RWPE1 (cell line): ENCODE results near the gene UAP1L1.

ENCODE experiments used
- CTCF ChIA-PET: fragments of 350-600 bp; sonication (Branson Sonifier 250); formaldehyde crosslinking; extraction: SDS; loops from one replicate; lab custom pipeline; 2021; lab: Yijun Ruan, JAX
- POLR2A ChIA-PET: fragments of 400-600 bp; formaldehyde crosslinking; extraction: SDS; loops from one replicate; lab custom pipeline; 2020; ENCODE audit warnings: antibody characterized with exemption; ENCODE audit not compliant: low non-redundant PET; lab: Yijun Ruan, JAX
- DNase-seq: peaks from one replicate; pipeline ENCODE4 v3.0.0; 2012; ENCODE audit warnings: low spot score
- H3K27ac ChIP-seq: fragments of 450-650 bp; 2 replicates; pipeline ENCODE4 v1.5.1; 2017
- CTCF ChIP-seq: fragments of 450-650 bp; conservative IDR thresholded peaks from 2 replicates; pipeline ENCODE4 v1.5.1; 2017; ENCODE audit warnings: low read depth, mild to moderate bottlenecking

Gene UAP1L1

DNA sequence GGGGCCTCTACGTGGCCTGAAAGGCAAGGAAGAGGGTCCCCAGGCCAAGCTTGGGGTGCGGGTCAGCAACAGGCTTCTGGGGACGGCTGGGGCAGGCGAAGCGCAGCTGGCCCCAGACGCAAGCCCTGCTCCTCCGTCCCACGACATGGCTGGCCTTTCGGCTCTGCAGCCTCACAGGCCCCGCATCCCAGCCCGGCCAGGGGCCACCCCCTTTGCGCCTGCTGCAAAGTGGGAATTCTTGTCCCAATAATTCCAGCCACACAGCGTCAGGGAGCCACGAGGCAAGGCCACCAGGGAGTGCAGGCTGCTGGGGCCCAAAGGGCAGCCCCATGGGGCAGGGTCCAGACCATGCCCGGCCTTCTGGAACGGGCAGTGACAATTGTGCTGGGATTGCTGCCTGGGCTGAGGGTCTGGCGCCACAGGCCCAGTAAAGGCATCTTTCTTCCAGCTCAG is 22.4 kb upstream of the UAP1L1 start:
- POLR2A ChIA-PET: no interaction called here
- CTCF ChIA-PET: interaction anchor here (0.7 to 4.9 kb wide), 5 partner anchors 8 to 19 kb away, joined by 3 to 54 read pairs (median 8); partner anchors contain the start of genes NPDC1 and SAPCD2
- H3K27ac ChIP-seq: peak overlapping the region; percentile 89
- DNase-seq: no peak
- TF ChIP-seq CTCF: no peak

DNA sequence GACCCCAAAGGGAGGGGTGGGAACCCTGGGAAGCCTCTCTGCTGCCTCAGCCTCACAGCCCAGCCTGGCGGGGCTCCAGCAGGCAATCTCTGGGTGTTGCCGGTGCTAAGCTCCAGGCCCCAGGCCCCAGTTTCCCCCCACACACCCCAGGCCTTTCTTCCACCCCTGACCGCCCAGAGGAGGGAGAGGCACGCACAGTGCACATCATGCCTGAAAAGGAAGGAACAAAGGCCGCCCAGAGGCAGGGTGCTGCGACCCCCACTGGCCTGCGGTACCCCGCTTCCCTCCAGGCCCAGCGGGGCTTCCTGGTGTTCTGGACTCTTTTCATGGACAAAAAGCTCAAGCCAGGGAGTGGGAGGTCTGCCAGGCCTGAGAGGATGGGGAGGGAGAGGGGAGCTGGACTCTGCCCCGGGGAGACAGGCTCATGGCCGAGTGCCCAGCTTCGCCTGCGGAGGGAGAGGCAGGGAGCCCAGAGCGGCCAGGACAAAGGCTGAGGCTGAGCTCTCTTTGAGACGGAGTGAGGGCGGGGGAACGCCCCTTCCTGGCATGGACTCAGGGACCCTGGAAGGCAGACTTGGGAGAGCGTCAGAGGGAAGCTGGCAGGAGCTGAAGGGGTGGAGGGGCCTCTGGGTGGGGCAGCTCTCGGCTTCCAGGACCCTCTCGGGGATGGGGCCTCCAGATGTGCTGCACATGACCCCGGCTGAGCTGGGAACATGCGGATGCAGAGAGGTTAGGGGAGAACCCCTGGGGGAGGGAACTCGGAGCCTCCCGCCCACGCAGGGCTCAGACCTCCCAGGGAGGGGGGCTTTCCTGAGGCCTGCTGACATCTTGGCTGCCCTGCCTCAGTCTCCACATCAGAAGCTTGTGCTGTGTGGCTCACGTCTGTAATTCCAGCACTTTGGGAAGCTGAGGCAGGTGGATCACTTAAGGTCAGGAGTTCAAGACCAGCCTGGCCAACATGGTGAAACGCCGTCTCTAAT is 21.6 kb upstream of the UAP1L1 start:
- peak; percentile 53 for DNase-seq
- POLR2A ChIA-PET: interaction anchor here (0.6 kb wide), 1 partner anchor 12 kb away, joined by 3 read pairs; no protein-coding TSS in a partner anchor
- TF ChIP-seq CTCF: no peak
- H3K27ac ChIP-seq: peak overlapping the region; percentile 89
- CTCF ChIA-PET: interaction anchor here (0.6 to 4.9 kb wide), 8 partner anchors 8 to 80 kb away, joined by 3 to 54 read pairs (median 6); partner anchors contain the start of genes NPDC1 and SAPCD2

DNA sequence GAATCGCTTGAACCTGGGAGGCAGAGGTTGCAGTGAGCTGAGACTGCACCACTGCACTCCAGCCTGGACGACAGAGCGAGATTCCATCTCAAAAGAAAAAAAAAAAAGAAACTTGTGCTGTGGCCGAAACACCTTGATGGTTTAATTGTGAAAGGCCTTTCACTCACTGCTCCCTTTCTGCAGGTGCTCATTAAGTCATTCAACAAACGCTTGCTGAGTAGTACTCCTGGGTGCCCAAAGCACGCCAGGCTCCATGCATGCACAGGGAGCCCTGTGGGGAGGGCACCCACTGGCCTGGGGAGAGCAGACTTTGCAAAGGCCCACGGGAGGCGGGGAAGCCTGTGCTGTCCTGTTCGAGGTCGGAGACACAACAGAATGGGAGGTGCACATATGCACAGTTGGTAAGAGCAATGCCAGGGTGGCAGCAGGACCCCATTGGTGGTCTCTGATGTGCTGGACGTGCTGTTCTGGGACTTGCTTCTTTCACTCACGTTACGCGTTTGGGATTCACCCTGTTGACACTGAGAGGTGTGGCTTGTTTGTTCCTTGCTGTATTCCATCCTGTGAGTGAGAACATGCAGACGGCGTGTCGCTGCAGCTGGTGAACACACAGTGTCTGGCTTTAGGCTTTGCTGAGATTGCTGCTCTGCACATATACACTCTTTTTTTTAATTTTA is 20.4 kb upstream of the UAP1L1 start:
- peak overlapping the region; percentile 89 for H3K27ac ChIP-seq
- POLR2A ChIA-PET: interaction anchor here (0.7 kb wide), 1 partner anchor 100 kb away, joined by 6 read pairs; no protein-coding TSS in a partner anchor
- CTCF ChIA-PET: interaction anchor here (2.0 to 4.9 kb wide), 2 partner anchors 7 to 10 kb away, joined by 27 to 54 read pairs; partner anchors contain the start of gene NPDC1
- no peak for TF ChIP-seq CTCF
- no peak for DNase-seq

GRCh38 chr9:137057545-137057944 is 19.8 kb upstream of the UAP1L1 start:
- peak overlapping the region; percentile 49 for H3K27ac ChIP-seq
- ChIA-PET CTCF (no interaction called here), POLR2A (no interaction called here)
- DNase-seq: no peak
- TF ChIP-seq CTCF: no peak

DNA sequence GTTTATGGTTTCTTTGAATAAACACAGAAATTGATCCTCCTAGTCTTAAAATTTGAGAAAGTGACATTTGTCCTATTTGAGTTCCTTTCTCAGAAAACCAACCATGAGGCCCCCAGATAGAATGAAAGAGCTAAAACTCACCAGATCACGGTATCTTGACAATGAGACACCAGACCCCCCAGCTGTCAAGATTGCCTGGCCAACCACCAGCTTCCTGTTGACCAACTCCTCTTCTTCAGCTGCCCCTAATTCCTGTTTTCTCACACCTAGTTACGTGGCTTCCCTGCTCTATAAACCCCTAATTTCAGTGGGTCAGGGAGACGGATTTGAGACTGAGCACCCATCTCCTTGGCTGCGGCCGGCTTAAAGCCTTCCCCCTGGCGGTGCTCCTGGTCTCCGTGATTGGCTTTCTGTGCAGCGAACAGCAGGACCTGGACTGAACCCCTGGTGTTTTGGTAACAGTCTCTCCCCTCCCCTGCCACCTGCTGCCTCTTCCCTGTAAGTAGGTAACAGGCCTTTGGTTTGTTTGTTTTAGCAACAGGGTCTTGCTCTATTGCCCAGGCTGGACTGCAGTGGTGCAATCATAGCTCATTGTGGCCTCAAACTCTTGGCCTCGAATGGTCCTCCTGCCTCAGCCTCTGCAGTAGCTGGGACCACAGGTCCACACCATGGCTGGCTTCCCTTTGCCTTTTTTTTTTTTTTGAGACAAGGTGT is 18.6 kb upstream of the UAP1L1 start:
- TF ChIP-seq CTCF: no peak
- POLR2A ChIA-PET: interaction anchor here (0.6 to 0.7 kb wide), 2 partner anchors 26 to 232 kb away, joined by 3 to 4 read pairs; no protein-coding TSS in a partner anchor
- H3K27ac ChIP-seq: peak overlapping the region; percentile 49

More for the DNA sequence above, 18.6 kb upstream of the UAP1L1 start:
- CTCF ChIA-PET: interaction anchor here (0.5 to 1.5 kb wide), 4 partner anchors 9 to 385 kb away, joined by 3 to 5 read pairs (median 4); no protein-coding TSS in a partner anchor
- DNase-seq: no peak
